ENCODE results near the gene TEC.

- no peak for TF ChIP-seq JUND (IDR thresholded peaks at IDR 0.05; ENCODE audit: low read length)
- TF ChIP-seq CEBPB (IDR thresholded peaks at IDR 0.05; ENCODE audit: low read depth, low read length): no peak
- no peak for TF ChIP-seq POLR2A (IDR thresholded peaks at IDR 0.05; ENCODE audit: control extremely low read depth in 1 of 2, low read depth in 2 of 2, low read length in 2 of 2)
- TF ChIP-seq HDAC2 (IDR thresholded peaks at IDR 0.05; ENCODE audit: borderline replicate concordance in 1 of 2, low read depth in 2 of 2, low read length in 2 of 2): no peak
These were observed 30.4 kb upstream of the TEC start for GRCh38 chr4:48300004-48300403.

All from H1 (cell line).